Neuronal stem cell (in vitro differentiated cells): ENCODE measurements around the gene SAP30L. TPM values are rescaled to one million over a fixed set of nuclear protein-coding genes. Genes with fewer than 3 reads are reported as not detected.

Experiments used
- DNase-seq: peaks from one replicate; pipeline ENCODE4 v3.0.0-alpha.2; 2013; ENCODE audit warnings: low spot score
- H2AFZ ChIP-seq: one replicate; pipeline ENCODE4 v1.6.1; 2013; ENCODE audit warnings: mild to moderate bottlenecking, low read length, inconsistent platforms
- H2AK5ac ChIP-seq: 2 replicates; pipeline ENCODE4 v1.6.1; 2013; ENCODE audit warnings: low read depth, mild to moderate bottlenecking, inconsistent platforms, low read length, moderate library complexity, mixed read lengths
- H2BK120ac ChIP-seq: 2 replicates; pipeline ENCODE4 v1.6.1; 2013; ENCODE audit warnings: low read depth, mild to moderate bottlenecking, inconsistent platforms, low read length, moderate library complexity, mixed read lengths
- H2BK12ac ChIP-seq: one replicate; pipeline ENCODE4 v1.6.1; 2013; ENCODE audit warnings: low read length, inconsistent platforms
- H2BK15ac ChIP-seq: 2 replicates; pipeline ENCODE4 v1.6.1; 2013; ENCODE audit warnings: mild to moderate bottlenecking, low read length, inconsistent platforms, mixed read lengths
- H2BK5ac ChIP-seq: one replicate; pipeline ENCODE4 v1.6.1; 2013; ENCODE audit warnings: inconsistent platforms, mild to moderate bottlenecking, low read length, moderate library complexity
- H3K14ac ChIP-seq: one replicate; pipeline ENCODE4 v1.6.1; 2013; ENCODE audit warnings: low read length, inconsistent platforms
- H3K18ac ChIP-seq: 2 replicates; pipeline ENCODE4 v1.6.1; 2013; ENCODE audit warnings: low read length, inconsistent platforms
- H3K23ac ChIP-seq: 2 replicates; pipeline ENCODE4 v1.6.1; 2013; ENCODE audit warnings: low read depth, mild to moderate bottlenecking, mixed read lengths, low read length, inconsistent platforms; ENCODE audit not compliant: poor library complexity
- H3K27ac ChIP-seq: replicated peaks from 3 replicates; pipeline ENCODE4 v1.5.1; 2013; ENCODE audit warnings: low read length, inconsistent platforms
- H3K27me3 ChIP-seq, 3 experiments: 2 replicates each; pipeline ENCODE4 v1.6.1; 2013; ENCODE audit warnings: low read length in 3 of 3, mild to moderate bottlenecking in 2 of 3, inconsistent platforms in 1 of 3, low read depth in 1 of 3, mixed read lengths in 1 of 3, moderate library complexity in 1 of 3; ENCODE audit not compliant: control insufficient read depth in 3 of 3, insufficient read depth in 3 of 3
- H3K36me3 ChIP-seq, 2 donors: replicated peaks in 1 of 2; 2 replicates each; pipeline ENCODE4 v1.6.1; 2013; ENCODE audit warnings: low read length in 2 of 2; ENCODE audit not compliant: control insufficient read depth in 2 of 2, insufficient read depth in 2 of 2
- H3K4ac ChIP-seq: 2 replicates; pipeline ENCODE4 v1.6.1; 2013; ENCODE audit warnings: inconsistent platforms, mild to moderate bottlenecking, low read length, moderate library complexity
- H3K4me1 ChIP-seq, 2 donors: 1 replicate in 1 of 2; 2 replicates in 1 of 2; pipeline ENCODE4 v1.6.1; 2013; ENCODE audit warnings: low read length in 2 of 2, low read depth in 1 of 2; ENCODE audit not compliant: control insufficient read depth in 2 of 2, insufficient read depth in 1 of 2
- H3K4me2 ChIP-seq: one replicate; pipeline ENCODE4 v1.6.1; 2013; ENCODE audit warnings: mild to moderate bottlenecking, low read length, inconsistent platforms; ENCODE audit not compliant: insufficient read depth, poor library complexity, severe bottlenecking
- H3K4me3 ChIP-seq, 2 donors: 2 replicates each; pipeline ENCODE4 v1.5.1; 2013; ENCODE audit warnings: low read length in 2 of 2, mild to moderate bottlenecking in 2 of 2, inconsistent platforms in 1 of 2, moderate library complexity in 1 of 2
- H3K79me1 ChIP-seq: one replicate; pipeline ENCODE4 v1.6.1; 2013; ENCODE audit warnings: low read depth, mild to moderate bottlenecking, inconsistent platforms, low read length, moderate library complexity
- H3K9ac ChIP-seq: one replicate; pipeline ENCODE4 v1.6.1; 2013; ENCODE audit warnings: mild to moderate bottlenecking, low read depth, low read length, inconsistent platforms; ENCODE audit not compliant: poor library complexity
- H3K9me3 ChIP-seq, 2 donors: replicated peaks in 1 of 2; 2 replicates each; pipeline versions ENCODE3 to v1.6.1; 2013; ENCODE audit warnings: low read length in 2 of 2, mild to moderate bottlenecking in 2 of 2, inconsistent platforms in 1 of 2, low read depth in 1 of 2, mixed read lengths in 1 of 2, moderate library complexity in 1 of 2; ENCODE audit not compliant: control insufficient read depth in 2 of 2, insufficient read depth in 1 of 2
- H4K8ac ChIP-seq: one replicate; pipeline ENCODE4 v1.6.1; 2013; ENCODE audit warnings: low read depth, mild to moderate bottlenecking, inconsistent platforms, low read length, moderate library complexity
- H4K91ac ChIP-seq: one replicate; pipeline ENCODE4 v1.6.1; 2013; ENCODE audit warnings: low read length, low read depth, mild to moderate bottlenecking, inconsistent platforms; ENCODE audit not compliant: poor library complexity
- WGBS, 2 donors: extraction: QIAGEN DNeasy Blood & Tissue Kit; methylation state at CpG; one replicate each; pipeline ENCODE4 v1.1.7; 2013; ENCODE audit warnings: missing lambda C conversion rate in 2 of 2, mixed read lengths in 1 of 2; ENCODE audit not compliant: insufficient read length in 2 of 2, insufficient replicate concordance in 1 of 2; ENCODE audit errors: extremely low coverage in 2 of 2; 5-methylcytosine and 5-hydroxymethylcytosine counted together
- polyA plus RNA-seq, 2 experiments: library from polyadenylated mRNA; stranded (reverse); fragments of 200-250 nt; gene quantifications; one replicate each; pipeline ENCODE4 v1.2.3, GENCODE V29; 2013

Gene SAP30L, protein sequence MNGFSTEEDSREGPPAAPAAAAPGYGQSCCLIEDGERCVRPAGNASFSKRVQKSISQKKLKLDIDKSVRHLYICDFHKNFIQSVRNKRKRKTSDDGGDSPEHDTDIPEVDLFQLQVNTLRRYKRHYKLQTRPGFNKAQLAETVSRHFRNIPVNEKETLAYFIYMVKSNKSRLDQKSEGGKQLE
- 57.9 TPM for polyA plus RNA-seq (2013, experiment 1 of 2)
- polyA plus RNA-seq (2013, experiment 2 of 2) = 60.6 TPM

GRCh38 chr5:154445422-154446194, at the start of gene SAP30L:
Gene SAP30L, plus strand, starts transcription at chr5:154445997. Its CDS starts 608 bp downstream, at chr5:154446605.
- peak within 1 kb of the TSS; percentile 74 to 95 for H3K4me3 ChIP-seq
- peak within 1 kb of the TSS; percentile 77 for H3K23ac ChIP-seq
- no peaks in the 10 kb centered on the region for H3K9me3 ChIP-seq
- no peak within 1 kb of the TSS for H2BK15ac ChIP-seq
- H2AK5ac ChIP-seq = no peak within 1 kb of the TSS
- peak within 1 kb of the TSS; percentile 57 for H2BK5ac ChIP-seq
- no peak within 1 kb of the TSS for H4K91ac ChIP-seq
- H4K8ac ChIP-seq = no peak within 1 kb of the TSS
- H3K27me3 ChIP-seq = no peaks in the 10 kb centered on the region
- no CpG with 5 or more reads among the region's 70 CpGs for WGBS, 2 donors
- H2BK120ac ChIP-seq = no peak within 1 kb of the TSS
- H3K4ac ChIP-seq = no peak within 1 kb of the TSS
- DNase-seq = peak; percentile 94
- peaks cover 3% of the 10 kb centered on the region for H3K79me1 ChIP-seq
- peak within 1 kb of the TSS; percentile 56 for H3K27ac ChIP-seq
- no peak within 1 kb of the TSS for H2BK12ac ChIP-seq
- H2AFZ ChIP-seq = peak within 1 kb of the TSS; percentile 99
- H3K36me3 ChIP-seq = peaks cover 4 to 43% of the 10 kb centered on the region in 2 donors
- peaks cover 5 to 11% of the 10 kb centered on the region in 2 donors for H3K4me1 ChIP-seq
- peak within 1 kb of the TSS; percentile 96 for H3K18ac ChIP-seq
- H3K14ac ChIP-seq = peak within 1 kb of the TSS; percentile 47
- peak within 1 kb of the TSS; percentile 92 for H3K4me2 ChIP-seq
- H3K9ac ChIP-seq = peak within 1 kb of the TSS; percentile 92

GRCh38 chr5:154396128-154396527, 49.7 kb upstream of the SAP30L start:
- H3K4me1 ChIP-seq = no peaks in the 10 kb centered on the region
- H2AK5ac ChIP-seq = no peak overlapping the region
- peaks cover 0 to 2% of the 10 kb centered on the region in 2 donors for H3K9me3 ChIP-seq
- no peaks in the 10 kb centered on the region for H3K27me3 ChIP-seq
- H2BK5ac ChIP-seq = no peak overlapping the region
- H2BK15ac ChIP-seq = no peak overlapping the region
- no peak overlapping the region for H4K91ac ChIP-seq
- no peak overlapping the region for H3K14ac ChIP-seq
- H3K4me2 ChIP-seq = no peak overlapping the region
- peaks cover 0 to 41% of the 10 kb centered on the region in 2 donors for H3K36me3 ChIP-seq
- DNase-seq = no peak
- no CpG with 5 or more reads among the region's 3 CpGs for WGBS, 2 donors
- H4K8ac ChIP-seq = no peak overlapping the region
- no peak overlapping the region for H3K18ac ChIP-seq
- no peak overlapping the region for H3K4me3 ChIP-seq
- no peak overlapping the region for H3K4ac ChIP-seq
- H3K27ac ChIP-seq = no peak overlapping the region
- H2BK12ac ChIP-seq = no peak overlapping the region
- no peak overlapping the region for H3K23ac ChIP-seq
- H2BK120ac ChIP-seq = no peak overlapping the region
- peaks cover 2% of the 10 kb centered on the region for H3K79me1 ChIP-seq
- H2AFZ ChIP-seq = no peak overlapping the region
- H3K9ac ChIP-seq = no peak overlapping the region

- Histone ChIP-seq H3K4me3 (no peak overlapping the region), H2BK5ac (no peak overlapping the region), H3K18ac (no peak overlapping the region), H3K36me3 (peaks cover 0 to 25% of the 10 kb centered on the region in 2 donors), H2BK15ac (no peak overlapping the region), H2AFZ (no peak overlapping the region), H3K14ac (no peak overlapping the region), H3K4me2 (no peak overlapping the region), H4K91ac (no peak overlapping the region), H2BK120ac (no peak overlapping the region), H3K9ac (no peak overlapping the region), H2BK12ac (no peak overlapping the region), H3K4ac (no peak overlapping the region), H3K4me1 (no peaks in the 10 kb centered on the region), H3K9me3 (no peaks in the 10 kb centered on the region), H3K27ac (no peak overlapping the region), H3K79me1 (peaks cover 2% of the 10 kb centered on the region), H2AK5ac (no peak overlapping the region), H3K27me3 (no peaks in the 10 kb centered on the region), H3K23ac (peak overlapping the region; percentile 27), H4K8ac (no peak overlapping the region)
- WGBS, 2 donors = no CpG with 5 or more reads among the region's 10 CpGs
- DNase-seq = no peak
These were observed 48.0 kb upstream of the SAP30L start for GRCh38 chr5:154397652-154398406.
